ENCODE measurements around the gene KDM4F.
"Not testable (repeated sequence)": the region's sequence is repeated elsewhere in the genome, so short reads cannot be mapped to it uniquely, and the experiment has no call there.

The KDM4F gene

GRCh38 chr11:95049122-95049521, at the start of gene KDM4F:
TSS of gene KDM4F (plus strand) at chr11:95049422.
- FAIRE-seq = not testable (repeated sequence)

- no peak for FAIRE-seq
These were observed 45.5 kb upstream of the KDM4F start for GRCh38 chr11:95003716-95004115.

- FAIRE-seq = no peak
These were observed 43.6 kb upstream of the KDM4F start for GRCh38 chr11:95005642-95006041.

GRCh38 chr11:95011376-95011775, 37.8 kb upstream of the KDM4F start:
- no peak for FAIRE-seq

GRCh38 chr11:95014184-95014821, 34.9 kb upstream of the KDM4F start:
- FAIRE-seq = no peak

GRCh38 chr11:95016139-95016538, 33.1 kb upstream of the KDM4F start:
- FAIRE-seq = no peak

GRCh38 chr11:95021468-95021867, 27.8 kb upstream of the KDM4F start:
- FAIRE-seq = not testable (repeated sequence)

- no peak for FAIRE-seq
These were observed 24.3 kb upstream of the KDM4F start, which contains the start of gene KDM4E for GRCh38 chr11:95024958-95025357. TSS of gene KDM4E (plus strand) at chr11:95025258. CDS start at chr11:95025558, 300 bp downstream.

- FAIRE-seq = not testable (repeated sequence)
These were observed 23.6 kb upstream of the KDM4F start for GRCh38 chr11:95025594-95025993.

GRCh38 chr11:95028357-95028756, 20.9 kb upstream of the KDM4F start:
- no peak for FAIRE-seq

- no peak for FAIRE-seq
These were observed 16.2 kb upstream of the KDM4F start for GRCh38 chr11:95033051-95033450.

- FAIRE-seq = no peak
These were observed 13.9 kb upstream of the KDM4F start for GRCh38 chr11:95035316-95035715.

GRCh38 chr11:95037356-95038035, 11.7 kb upstream of the KDM4F start:
- FAIRE-seq = not testable (repeated sequence)

- no peak for FAIRE-seq
These were observed 7.0 kb upstream of the KDM4F start for GRCh38 chr11:95042239-95042638.

GRCh38 chr11:95042906-95043305, 6.3 kb upstream of the KDM4F start:
- FAIRE-seq = no peak

GRCh38 chr11:95044010-95044409, 5.2 kb upstream of the KDM4F start:
- FAIRE-seq = no peak

- FAIRE-seq = no peak
These were observed 3.4 kb upstream of the KDM4F start for GRCh38 chr11:95045812-95046211.

GRCh38 chr11:95050595-95051202, 1.5 kb downstream of the KDM4F start:
- FAIRE-seq = no peak

GRCh38 chr11:95054356-95054755, 5.1 kb downstream of the KDM4F start:
- no peak for FAIRE-seq

- FAIRE-seq = no peak
These were observed 6.2 kb downstream of the KDM4F start for GRCh38 chr11:95055283-95055897.

- FAIRE-seq = no peak
These were observed 8.7 kb downstream of the KDM4F start for GRCh38 chr11:95057959-95058358.

GRCh38 chr11:95058621-95059020, 9.4 kb downstream of the KDM4F start:
- no peak for FAIRE-seq

- FAIRE-seq = no peak
These were observed 9.8 kb downstream of the KDM4F start for GRCh38 chr11:95059046-95059445.

- FAIRE-seq = no peak
These were observed 16.1 kb downstream of the KDM4F start for GRCh38 chr11:95065336-95065735.

Measured in endometrium (tissue), 2 donors.